Measurements from ENCODE around the gene WDFY2. TPM values are rescaled to one million over a fixed set of nuclear protein-coding genes. Genes with fewer than 3 reads are reported as not detected.

WDFY2 gene
- total RNA-seq, 1 donor from 2014 or later: 20.8 TPM

DNA sequence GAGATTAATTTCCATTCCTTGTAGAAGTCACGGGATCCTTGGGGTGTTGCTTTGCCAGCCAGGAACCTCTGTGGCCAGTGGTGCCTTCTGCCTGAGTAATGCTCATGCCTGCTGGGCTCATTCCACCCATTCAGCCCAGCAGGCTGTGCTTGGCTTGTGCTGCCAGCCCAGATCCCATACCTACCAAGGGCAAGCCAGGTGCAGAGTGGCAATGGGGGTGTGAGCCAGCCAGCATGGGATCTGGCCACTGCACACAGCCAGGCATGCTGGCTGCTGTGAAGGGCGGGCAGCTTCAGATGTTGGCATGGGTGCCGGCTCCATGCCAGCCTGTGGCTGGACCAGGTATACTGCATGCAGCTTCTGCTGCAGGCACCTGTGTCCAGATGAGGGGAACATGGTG, 42.5 kb downstream of the WDFY2 start:
- POLR2A ChIA-PET: interaction anchor here (0.6 kb wide), 1 partner anchor 15 kb away, joined by 7 read pairs; no protein-coding TSS in a partner anchor
- intact Hi-C loops (cut with micrococcal nuclease): loop anchor here (1.0 kb wide), 1 partner anchor 11 kb away; no protein-coding TSS in a partner anchor
- TF ChIP-seq, protein P1, sequence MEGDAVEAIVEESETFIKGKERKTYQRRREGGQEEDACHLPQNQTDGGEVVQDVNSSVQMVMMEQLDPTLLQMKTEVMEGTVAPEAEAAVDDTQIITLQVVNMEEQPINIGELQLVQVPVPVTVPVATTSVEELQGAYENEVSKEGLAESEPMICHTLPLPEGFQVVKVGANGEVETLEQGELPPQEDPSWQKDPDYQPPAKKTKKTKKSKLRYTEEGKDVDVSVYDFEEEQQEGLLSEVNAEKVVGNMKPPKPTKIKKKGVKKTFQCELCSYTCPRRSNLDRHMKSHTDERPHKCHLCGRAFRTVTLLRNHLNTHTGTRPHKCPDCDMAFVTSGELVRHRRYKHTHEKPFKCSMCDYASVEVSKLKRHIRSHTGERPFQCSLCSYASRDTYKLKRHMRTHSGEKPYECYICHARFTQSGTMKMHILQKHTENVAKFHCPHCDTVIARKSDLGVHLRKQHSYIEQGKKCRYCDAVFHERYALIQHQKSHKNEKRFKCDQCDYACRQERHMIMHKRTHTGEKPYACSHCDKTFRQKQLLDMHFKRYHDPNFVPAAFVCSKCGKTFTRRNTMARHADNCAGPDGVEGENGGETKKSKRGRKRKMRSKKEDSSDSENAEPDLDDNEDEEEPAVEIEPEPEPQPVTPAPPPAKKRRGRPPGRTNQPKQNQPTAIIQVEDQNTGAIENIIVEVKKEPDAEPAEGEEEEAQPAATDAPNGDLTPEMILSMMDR (IDR thresholded peaks at IDR 0.05): no peak
- peaks cover 7% of the 10 kb centered on the region for H3K36me3 Mint-ChIP-seq (ENCODE audit: low read depth)
- ATAC-seq (ENCODE audit: low read depth) (no peak), DNase-seq (no peak)
- CTCF ChIA-PET: no interaction called here
- H3K4me1 Mint-ChIP-seq: peaks cover 27% of the 10 kb centered on the region
- H3K27me3 Mint-ChIP-seq: no peaks in the 10 kb centered on the region
- no peaks in the 10 kb centered on the region for H3K9me3 Mint-ChIP-seq
- no peak overlapping the region for H3K27ac Mint-ChIP-seq
- no peak overlapping the region for H3K4me3 Mint-ChIP-seq

DNA sequence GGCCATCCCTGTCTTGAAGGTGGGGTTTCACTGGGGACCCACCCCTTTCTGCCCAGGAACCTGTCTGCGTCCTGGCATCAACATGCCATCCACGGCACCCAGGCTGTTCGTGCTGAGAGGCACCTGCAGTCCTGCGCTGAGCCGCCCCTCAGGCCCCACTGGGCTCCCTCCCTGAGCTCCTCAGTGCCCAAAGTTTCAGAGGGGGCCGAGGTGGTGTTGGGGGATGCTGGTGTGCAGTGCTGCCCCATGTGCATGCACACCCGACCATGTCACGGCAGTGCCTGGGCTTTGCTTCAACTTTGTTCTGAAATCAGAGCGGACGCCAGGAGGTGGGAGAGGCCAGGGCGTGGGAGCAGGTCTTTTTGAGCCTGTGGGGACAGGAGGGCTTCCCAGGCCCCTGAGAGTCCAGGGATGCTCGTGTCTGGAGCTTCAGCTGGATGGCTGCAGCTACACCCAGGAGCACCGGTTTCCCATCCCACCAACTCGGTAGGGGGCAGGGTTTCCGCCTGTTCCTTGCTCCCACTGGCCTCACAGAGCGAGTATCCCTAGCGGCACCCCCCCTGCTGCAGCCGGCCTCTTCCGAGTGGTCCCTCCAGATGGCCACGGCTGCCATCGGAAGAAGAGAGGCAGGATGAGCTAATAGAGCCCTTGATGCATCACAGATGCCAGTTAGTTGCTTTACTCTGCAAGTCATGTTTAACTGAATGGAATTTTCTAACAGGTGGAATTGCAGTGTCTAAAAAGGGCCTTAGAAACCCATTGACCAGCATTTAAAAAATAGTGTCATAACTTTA, 44.0 kb downstream of the WDFY2 start:
- Mint-ChIP-seq H3K36me3 (ENCODE audit: low read depth) (peaks cover 5% of the 10 kb centered on the region), H3K27ac (peak overlapping the region; percentile 30), H3K4me1 (peaks cover 36% of the 10 kb centered on the region), H3K4me3 (no peak overlapping the region), H3K9me3 (no peaks in the 10 kb centered on the region), H3K27me3 (no peaks in the 10 kb centered on the region)
- ChIA-PET POLR2A (no interaction called here), CTCF (no interaction called here)
- ATAC-seq (ENCODE audit: low read depth) (no peak), DNase-seq (no peak)
- intact Hi-C loops (cut with micrococcal nuclease): no loop called here
- TF ChIP-seq, protein P1 (IDR thresholded peaks at IDR 0.05): no peak

DNA sequence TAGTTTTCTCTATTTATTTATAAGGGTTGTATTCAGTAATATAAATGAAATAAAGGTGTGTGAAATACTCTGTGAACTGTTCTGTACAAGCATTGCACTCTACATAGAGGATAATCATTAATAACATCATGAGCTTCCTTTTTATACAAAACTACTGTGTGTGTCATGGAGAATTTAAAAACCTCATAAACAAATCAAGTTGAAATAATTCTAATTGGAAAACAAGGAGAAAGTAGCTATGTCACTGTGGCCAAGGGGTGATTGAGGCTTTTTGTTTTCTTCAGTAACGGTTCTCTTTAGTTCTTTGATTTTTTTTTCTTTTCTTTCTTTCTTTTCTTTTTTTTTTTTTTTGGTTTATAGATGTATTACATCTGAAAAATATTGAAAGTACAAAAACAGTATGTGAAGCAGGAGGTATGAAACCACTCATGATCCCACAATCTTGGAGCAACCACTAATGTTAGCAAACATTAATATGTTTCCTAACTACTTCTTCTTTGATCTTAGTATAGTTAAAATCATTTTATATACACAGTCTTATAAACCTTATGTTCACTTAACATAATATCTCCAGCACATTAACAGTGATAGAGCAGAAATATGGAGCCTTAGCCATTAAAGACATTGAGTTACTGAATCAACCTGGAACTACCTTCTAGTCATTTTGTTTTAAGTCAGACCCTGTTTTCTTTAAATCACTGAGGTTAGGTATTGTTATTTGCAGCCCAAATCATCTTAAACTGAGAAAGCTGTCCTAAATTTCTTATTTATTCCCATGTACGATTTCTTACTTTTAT, 45.4 kb downstream of the WDFY2 start:
- no peak for ATAC-seq (ENCODE audit: low read depth)
- ChIA-PET CTCF (interaction anchor here (0.7 to 1.0 kb wide), 2 partner anchors 14 to 17 kb away, joined by 3 to 5 read pairs; no protein-coding TSS in a partner anchor), POLR2A (interaction anchor here (0.7 kb wide), 1 partner anchor 184 kb away, joined by 3 read pairs; no protein-coding TSS in a partner anchor)
- Mint-ChIP-seq H3K9me3 (no peaks in the 10 kb centered on the region), H3K36me3 (ENCODE audit: low read depth) (peaks cover 4% of the 10 kb centered on the region), H3K4me1 (peaks cover 37% of the 10 kb centered on the region), H3K27me3 (no peaks in the 10 kb centered on the region), H3K27ac (no peak overlapping the region), H3K4me3 (no peak overlapping the region)
- intact Hi-C loops (cut with micrococcal nuclease): no loop called here
- no peak for DNase-seq
- TF ChIP-seq, protein P1 (IDR thresholded peaks at IDR 0.05): no peak

DNA sequence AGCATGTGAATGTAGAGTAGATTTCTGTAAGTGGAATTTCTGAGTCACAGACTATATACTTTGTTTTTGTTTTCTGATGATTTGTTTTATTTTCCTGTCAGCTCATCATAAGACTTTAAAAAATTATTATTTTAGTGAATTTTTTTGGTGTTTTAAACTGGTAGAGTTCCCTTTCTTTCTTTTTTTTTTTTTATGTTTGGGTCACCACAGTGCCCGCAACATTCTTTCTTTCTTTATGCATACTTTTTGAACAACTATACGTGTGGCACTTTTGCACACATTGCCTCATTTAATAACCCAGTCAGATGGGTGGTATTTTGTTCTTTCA, 46.0 kb downstream of the WDFY2 start:
- no peak overlapping the region for H3K27ac Mint-ChIP-seq
- intact Hi-C loops (cut with micrococcal nuclease): no loop called here
- H3K9me3 Mint-ChIP-seq: no peaks in the 10 kb centered on the region
- DNase-seq (no peak), ATAC-seq (ENCODE audit: low read depth) (no peak)
- H3K4me1 Mint-ChIP-seq: peaks cover 35% of the 10 kb centered on the region
- CTCF ChIA-PET: interaction anchor here (1.0 kb wide), 1 partner anchor 14 kb away, joined by 5 read pairs; no protein-coding TSS in a partner anchor
- H3K36me3 Mint-ChIP-seq (ENCODE audit: low read depth): peaks cover 2% of the 10 kb centered on the region
- no peaks in the 10 kb centered on the region for H3K27me3 Mint-ChIP-seq
- POLR2A ChIA-PET: interaction anchor here (0.7 kb wide), 1 partner anchor 184 kb away, joined by 3 read pairs; no protein-coding TSS in a partner anchor
- TF ChIP-seq, protein P1 (IDR thresholded peaks at IDR 0.05): no peak
- H3K4me3 Mint-ChIP-seq: no peak overlapping the region

Data from activated B cell treated with CpG ODN at 0.5 μM for 24 hours (primary cell).